Neural crest cell (in vitro differentiated cells): Measurements from ENCODE around the gene NRF1. TPM values are rescaled to one million over a fixed set of nuclear protein-coding genes. Genes with fewer than 3 reads are reported as not detected.

Experiments
- DNase-seq: peaks from one replicate; pipeline ENCODE4 v3.0.0; 2021; ENCODE audit warnings: low read depth, mixed read lengths, low spot score
- H3K27ac Mint-ChIP-seq: one replicate; pipeline ENCODE4 v1.8.0; 2021; ENCODE audit warnings: mild to moderate bottlenecking, mixed read lengths; ENCODE audit not compliant: unreplicated experiment
- H3K27me3 Mint-ChIP-seq: 2 replicates; pipeline ENCODE4 v1.8.0; 2021; ENCODE audit warnings: low read depth, mild to moderate bottlenecking, mixed read lengths
- H3K36me3 Mint-ChIP-seq: 2 replicates; pipeline ENCODE4 v1.8.0; 2021; ENCODE audit warnings: low read depth, mild to moderate bottlenecking, mixed read lengths
- H3K4me1 Mint-ChIP-seq: 2 replicates; pipeline ENCODE4 v1.8.0; 2021; ENCODE audit warnings: mixed read lengths
- H3K4me3 Mint-ChIP-seq: one replicate; pipeline ENCODE4 v1.8.0; 2021; ENCODE audit warnings: mild to moderate bottlenecking, mixed read lengths
- H3K9me3 Mint-ChIP-seq: 2 replicates; pipeline ENCODE4 v1.8.0; 2021; ENCODE audit warnings: mixed read lengths
- CTCF ChIP-seq: fragments of 200-600 bp; sonication (generic); conservative IDR thresholded peaks from 2 replicates; pipeline ENCODE4 v1.5.0; 2021; ENCODE audit warnings: antibody characterized with exemption, mild to moderate bottlenecking
- total RNA-seq: library from RNA; stranded (reverse); gene quantifications from 2 replicates; pipeline ENCODE4 v1.2.1, GENCODE V29; 2021

The NRF1 gene
- total RNA-seq, 1 donor from 2014 or later, result 27.5 TPM

GRCh38 chr7:129742256-129742655, 130.7 kb downstream of the NRF1 start:
- Mint-ChIP-seq H3K4me1 (peaks cover 24% of the 10 kb centered on the region), H3K27me3 (no peaks in the 10 kb centered on the region), H3K36me3 (peaks cover 4% of the 10 kb centered on the region), H3K9me3 (no peaks in the 10 kb centered on the region), H3K4me3 (no peak overlapping the region), H3K27ac (no peak overlapping the region)
- no peak for DNase-seq
- no peak for TF ChIP-seq CTCF

GRCh38 chr7:129746857-129747529, 135.5 kb downstream of the NRF1 start:
- peaks cover 15% of the 10 kb centered on the region for H3K4me1 Mint-ChIP-seq
- no peak for DNase-seq
- no peak overlapping the region for H3K27ac Mint-ChIP-seq
- no peaks in the 10 kb centered on the region for H3K27me3 Mint-ChIP-seq
- H3K36me3 Mint-ChIP-seq, result peaks cover 22% of the 10 kb centered on the region
- H3K9me3 Mint-ChIP-seq, result no peaks in the 10 kb centered on the region
- no peak overlapping the region for H3K4me3 Mint-ChIP-seq
- no peak for TF ChIP-seq CTCF

GRCh38 chr7:129748356-129749109, 137.0 kb downstream of the NRF1 start:
- H3K27ac Mint-ChIP-seq, result peak overlapping the region; percentile 53
- TF ChIP-seq CTCF, result no peak
- H3K4me1 Mint-ChIP-seq, result peaks cover 11% of the 10 kb centered on the region
- no peaks in the 10 kb centered on the region for H3K27me3 Mint-ChIP-seq
- no peaks in the 10 kb centered on the region for H3K9me3 Mint-ChIP-seq
- DNase-seq, result no peak
- H3K36me3 Mint-ChIP-seq, result peaks cover 22% of the 10 kb centered on the region
- H3K4me3 Mint-ChIP-seq, result no peak overlapping the region

GRCh38 chr7:129750091-129750490, 138.6 kb downstream of the NRF1 start:
- H3K27ac Mint-ChIP-seq, result no peak overlapping the region
- H3K27me3 Mint-ChIP-seq, result no peaks in the 10 kb centered on the region
- no peak for TF ChIP-seq CTCF
- peaks cover 11% of the 10 kb centered on the region for H3K4me1 Mint-ChIP-seq
- H3K4me3 Mint-ChIP-seq, result no peak overlapping the region
- no peaks in the 10 kb centered on the region for H3K9me3 Mint-ChIP-seq
- H3K36me3 Mint-ChIP-seq, result peaks cover 24% of the 10 kb centered on the region
- no peak for DNase-seq

- Mint-ChIP-seq H3K4me3 (no peak overlapping the region), H3K4me1 (peaks cover 11% of the 10 kb centered on the region), H3K27ac (no peak overlapping the region), H3K27me3 (no peaks in the 10 kb centered on the region), H3K9me3 (no peaks in the 10 kb centered on the region), H3K36me3 (peaks cover 24% of the 10 kb centered on the region)
- no peak for DNase-seq
- TF ChIP-seq CTCF, result no peak
Measured at GRCh38 chr7:129750501-129750900, 139.0 kb downstream of the NRF1 start.
